ENCODE measurements around the gene KCNG4.
"Not testable (repeated sequence)": the region's sequence is repeated elsewhere in the genome, so short reads cannot be mapped to it uniquely, and the experiment has no call there.

The KCNG4 gene

DNA sequence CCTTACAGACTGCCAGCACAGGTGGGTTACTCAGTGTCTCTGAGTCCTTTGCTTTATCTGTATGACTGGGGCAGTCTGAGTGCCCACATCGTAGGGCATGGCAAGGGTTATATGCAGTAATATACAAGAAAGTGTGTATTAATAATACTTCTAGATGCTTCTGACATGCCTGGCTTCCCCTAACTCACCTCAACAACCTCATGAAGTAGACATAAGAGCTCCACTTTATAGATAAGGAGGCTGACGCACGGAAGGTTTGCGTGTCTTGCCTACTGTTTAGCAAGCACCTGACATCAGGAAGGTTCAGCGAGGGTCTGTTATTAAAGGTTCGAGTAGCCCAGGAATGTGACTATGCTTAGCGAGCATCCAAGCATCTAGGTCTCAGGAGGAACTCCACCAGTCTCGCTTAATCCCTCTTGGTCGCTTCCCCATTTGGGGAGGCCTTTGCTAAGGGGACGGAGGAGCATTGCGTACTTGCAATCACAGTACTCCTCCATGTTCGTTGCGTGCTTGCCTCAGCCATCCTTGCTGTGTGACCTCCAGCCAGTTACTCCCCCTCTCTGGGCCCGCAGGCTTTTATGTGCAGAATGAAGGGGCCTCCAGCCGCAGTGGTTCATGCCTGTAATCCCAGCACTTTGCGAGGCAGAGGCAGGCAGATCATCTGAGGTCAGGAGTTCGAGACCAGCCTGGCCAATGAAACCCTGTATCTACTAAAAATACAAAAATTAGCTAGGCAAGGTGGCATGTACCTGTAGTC lies 1.6 kb downstream of the KCNG4 start:
- in situ Hi-C loops (cut with MboI; ENCODE audit: low sequenced_read_pairs): no loop called here

DNA sequence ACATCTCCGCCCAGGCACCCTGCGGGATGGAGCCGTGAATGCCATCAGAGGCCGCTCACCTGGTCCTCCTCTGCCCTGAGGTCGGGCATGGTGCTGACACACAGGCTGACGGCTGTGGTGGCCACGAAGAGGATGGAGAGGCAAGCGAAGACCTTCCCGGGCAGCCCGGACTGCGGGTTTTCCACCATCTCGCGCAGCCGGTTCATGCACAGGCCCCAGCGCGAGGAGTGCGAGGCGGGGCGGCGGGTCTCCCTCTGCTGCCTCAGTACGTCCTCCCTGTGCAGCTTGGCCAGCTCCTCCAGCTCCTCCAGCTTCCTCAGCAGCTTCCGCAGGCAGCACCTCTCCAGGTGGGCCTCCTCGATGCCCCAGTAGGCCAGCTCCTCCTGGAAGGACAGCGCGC lies 3.1 kb downstream of the KCNG4 start:
- in situ Hi-C loops (cut with MboI; ENCODE audit: low sequenced_read_pairs): no loop called here

DNA sequence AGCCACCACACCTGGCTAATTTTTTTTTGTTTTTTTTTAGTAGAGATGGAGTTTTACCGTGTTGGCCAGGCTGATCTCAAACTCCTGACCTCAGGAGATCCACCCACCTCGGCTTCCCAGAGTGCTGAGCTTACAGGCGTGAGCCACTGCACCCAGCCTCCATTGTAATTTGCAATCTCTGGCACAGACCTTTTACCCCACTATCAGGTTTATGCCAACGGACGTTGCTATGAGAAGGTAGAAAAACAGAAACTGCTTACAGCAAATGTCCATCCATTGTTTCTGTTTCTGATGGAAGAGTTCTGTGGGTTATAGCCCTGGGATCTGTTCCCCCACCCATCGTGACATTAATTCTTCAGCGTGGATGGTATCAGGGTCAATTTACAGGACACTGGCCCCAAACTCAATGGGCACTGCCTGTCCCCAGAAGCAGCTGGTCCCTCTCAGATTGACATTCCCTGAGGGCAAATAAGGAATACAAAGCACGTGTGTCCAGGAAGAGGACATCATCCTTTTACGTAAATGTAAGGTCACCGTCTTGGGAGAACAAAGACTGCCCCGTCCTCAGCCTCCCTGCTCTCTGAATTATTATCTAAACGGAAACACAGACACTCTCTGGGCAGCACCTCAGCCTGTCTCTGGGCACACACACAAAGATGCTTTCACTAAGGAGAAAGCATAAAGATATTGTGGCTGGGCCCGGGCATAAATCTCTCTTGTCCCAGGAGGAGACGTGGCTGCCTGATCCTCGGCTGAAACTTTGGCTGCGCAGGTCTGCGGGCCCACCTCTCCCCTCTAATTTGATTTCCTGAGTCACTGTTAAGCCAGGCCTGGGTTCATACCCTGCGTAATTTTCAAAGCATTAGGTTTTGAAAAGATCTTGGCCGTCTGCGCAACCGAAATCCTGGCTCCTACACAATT lies 5.2 kb downstream of the KCNG4 start:
- in situ Hi-C loops (cut with MboI; ENCODE audit: low sequenced_read_pairs): no loop called here

DNA sequence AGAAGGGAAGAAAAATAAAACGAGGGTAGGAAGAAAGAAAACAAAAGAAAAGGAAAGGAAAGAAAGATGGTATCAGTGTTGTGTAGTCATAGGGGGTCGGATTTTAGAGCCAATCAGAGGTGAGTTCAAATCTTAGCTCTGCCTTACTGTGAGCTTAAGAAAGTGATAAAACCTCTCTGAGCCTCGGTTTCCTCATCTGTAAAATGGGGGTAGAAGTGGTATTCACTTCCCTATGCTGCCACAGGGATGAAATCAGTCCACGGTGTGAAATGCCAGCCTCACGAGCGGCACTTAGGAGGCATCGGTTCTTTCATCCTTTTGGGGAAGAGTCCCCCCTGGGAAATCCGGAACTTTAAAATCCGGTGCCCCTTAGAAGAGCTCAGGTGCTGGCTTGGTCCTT lies 6.1 kb downstream of the KCNG4 start:
- in situ Hi-C loops (cut with MboI; ENCODE audit: low sequenced_read_pairs): no loop called here

DNA sequence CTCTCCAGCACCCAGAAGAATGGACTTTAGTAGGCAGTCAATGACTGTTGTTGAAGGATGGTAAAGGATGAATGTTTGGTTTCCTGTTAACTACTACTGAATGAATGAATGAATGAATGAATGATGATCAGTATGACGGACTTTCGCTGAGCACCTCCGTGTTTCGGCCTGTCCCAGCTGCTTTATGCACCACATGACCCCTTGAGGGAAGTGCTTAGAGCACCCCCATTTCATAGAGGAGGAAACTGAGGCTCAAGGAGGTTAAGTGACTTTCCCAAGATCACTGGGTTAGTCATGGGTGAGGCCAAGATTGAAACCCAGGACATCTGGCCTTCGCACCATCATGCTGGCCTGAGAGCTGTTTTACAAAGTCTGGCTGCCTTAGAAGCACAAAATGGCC lies 6.8 kb downstream of the KCNG4 start:
- in situ Hi-C loops (cut with MboI; ENCODE audit: low sequenced_read_pairs): no loop called here

DNA sequence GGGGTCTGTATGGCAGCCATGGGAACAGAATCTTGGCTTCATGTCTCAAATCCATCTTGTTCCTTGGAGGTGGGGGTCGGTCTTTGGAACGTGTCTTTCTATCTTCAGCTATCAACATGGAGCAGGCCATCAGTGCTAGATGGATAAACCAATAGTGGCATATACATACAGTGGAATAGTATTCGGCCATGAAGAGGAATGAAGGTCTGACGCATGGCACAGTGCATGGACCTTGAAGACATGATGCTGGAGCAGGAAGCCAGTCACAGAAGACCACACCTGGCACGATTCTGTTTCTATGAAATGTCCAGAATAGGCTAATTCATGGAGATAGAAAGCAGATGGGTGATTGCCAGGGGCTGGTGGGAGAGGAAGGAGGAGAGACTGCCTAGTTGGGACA lies 7.8 kb downstream of the KCNG4 start:
- in situ Hi-C loops (cut with MboI; ENCODE audit: low sequenced_read_pairs): no loop called here

DNA sequence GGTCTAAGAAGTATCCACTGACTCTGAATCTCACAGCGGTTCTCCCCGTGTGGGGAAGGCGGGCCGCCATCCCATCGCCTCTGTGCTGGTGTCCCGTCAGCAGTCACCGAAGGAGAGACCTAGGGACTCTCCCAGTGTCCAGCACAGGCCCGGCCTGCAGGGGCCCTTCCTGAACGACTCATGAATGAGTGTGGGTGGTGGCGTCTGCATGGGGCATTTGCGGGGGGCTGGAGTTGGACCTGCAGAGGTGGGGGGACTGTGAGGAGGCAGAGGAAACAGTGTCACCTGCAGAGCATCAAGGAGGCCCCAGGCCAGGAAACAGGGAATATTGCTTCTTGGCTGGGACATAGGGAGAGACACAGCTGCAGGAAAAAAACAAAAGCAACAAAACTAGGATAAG lies 10.3 kb downstream of the KCNG4 start:
- in situ Hi-C loops (cut with MboI; ENCODE audit: low sequenced_read_pairs): no loop called here

DNA sequence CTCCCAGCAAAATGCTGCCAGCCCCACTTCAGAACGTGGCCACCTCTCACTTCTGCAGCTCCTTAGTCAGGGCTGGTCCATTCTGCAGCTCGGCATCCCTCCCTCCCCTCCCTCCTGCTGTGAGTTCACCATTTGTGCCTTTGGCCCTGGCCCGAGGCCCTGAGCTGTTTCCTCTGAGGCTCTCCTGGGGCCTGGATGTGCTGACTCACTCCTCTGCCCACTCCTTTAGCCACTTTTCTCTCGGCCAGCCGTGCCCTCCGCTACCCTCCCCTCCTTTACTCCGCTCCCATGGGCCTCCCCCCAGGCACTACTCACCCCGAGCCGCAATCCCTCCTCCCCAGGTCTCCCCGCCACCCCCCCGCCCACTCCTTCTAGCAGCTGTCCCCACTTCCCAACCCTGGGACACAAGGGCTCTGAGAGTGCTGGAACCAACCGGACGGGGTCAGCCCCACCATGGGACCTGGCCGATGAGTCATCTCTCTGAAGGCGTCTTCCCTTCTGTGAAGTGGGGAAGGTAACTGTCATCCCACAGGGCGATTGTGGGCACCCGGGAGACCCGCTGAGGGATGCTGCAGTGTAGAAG lies 11.5 kb downstream of the KCNG4 start:
- in situ Hi-C loops (cut with MboI; ENCODE audit: low sequenced_read_pairs): no loop called here

DNA sequence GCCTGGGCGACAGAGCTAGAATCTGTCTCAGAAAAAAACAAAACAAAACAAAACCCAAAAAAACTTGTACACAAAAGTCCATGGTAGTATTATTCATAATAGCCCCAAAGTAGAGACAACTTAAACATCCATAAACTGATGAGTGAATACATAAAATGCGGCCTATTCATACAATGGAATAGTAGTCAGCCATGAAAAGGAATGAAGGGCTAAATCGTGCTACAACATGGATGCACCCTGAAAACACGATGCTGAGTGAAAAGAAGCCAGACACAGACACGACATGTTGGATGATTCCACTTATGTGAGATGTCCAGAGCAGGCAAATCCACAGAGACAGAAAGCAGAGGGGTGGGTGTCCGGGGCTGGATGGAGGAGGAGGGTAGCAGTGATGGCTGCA lies 12.3 kb downstream of the KCNG4 start:
- in situ Hi-C loops (cut with MboI; ENCODE audit: low sequenced_read_pairs): no loop called here

DNA sequence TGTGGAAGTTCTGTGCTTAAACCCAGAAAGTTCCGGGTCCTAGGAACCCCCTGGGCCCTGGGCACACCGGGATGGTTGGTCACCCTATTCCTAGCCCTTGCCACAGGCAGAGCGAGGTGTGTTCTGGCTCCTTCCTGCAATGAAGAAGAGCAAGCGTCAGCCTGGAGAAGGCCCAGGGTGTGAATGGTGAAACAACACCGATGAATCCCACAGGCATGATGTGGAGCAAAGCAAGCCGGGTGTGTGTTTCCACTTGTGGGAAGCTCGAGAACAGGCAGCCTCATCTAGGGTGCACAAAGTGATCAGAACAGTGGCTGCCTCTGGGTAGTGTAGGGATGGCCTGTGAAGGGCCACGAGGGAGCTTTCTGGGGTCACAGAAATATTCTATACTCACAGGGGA lies 13.8 kb downstream of the KCNG4 start:
- in situ Hi-C loops (cut with MboI; ENCODE audit: low sequenced_read_pairs): no loop called here

DNA sequence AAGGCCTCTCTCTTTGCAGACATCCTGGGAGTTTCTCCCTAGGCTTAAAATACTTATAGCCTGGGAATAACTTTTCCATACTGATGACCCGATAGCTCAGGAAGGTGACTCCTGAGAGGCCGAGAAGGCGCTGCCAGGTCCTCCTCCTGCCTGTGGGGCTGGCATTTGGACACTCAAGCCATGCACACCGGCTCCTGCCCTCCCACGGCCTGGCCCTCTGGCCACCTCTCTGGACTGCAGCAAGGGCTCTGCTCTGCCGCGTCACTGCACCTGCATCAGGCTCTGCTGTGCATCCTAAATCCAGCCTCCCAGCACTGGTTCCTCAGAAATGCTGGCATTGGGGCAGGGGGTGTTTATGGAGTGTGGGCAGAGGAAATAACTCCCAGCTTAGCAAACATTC lies 14.2 kb downstream of the KCNG4 start:
- in situ Hi-C loops (cut with MboI; ENCODE audit: low sequenced_read_pairs): no loop called here

DNA sequence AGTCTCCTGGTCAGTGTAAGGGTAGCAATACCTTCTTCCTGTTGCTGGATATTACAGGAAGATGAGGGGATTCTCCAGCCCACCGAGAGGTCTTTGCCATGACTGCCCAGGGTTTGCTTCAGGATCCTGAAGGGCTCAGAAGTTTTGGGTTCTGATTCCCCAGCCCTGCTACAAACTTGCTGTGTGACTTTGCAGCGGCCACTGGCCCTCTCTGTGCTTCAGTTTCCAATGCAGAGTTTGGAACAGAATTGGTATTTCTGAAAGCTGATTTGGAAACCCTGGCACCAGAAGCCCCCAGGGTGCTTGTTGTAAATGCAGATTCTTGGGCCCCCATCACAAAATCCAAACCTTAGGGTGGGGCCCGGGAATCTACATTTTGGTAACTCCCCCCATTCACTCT lies 14.7 kb downstream of the KCNG4 start:
- in situ Hi-C loops (cut with MboI; ENCODE audit: low sequenced_read_pairs): no loop called here

DNA sequence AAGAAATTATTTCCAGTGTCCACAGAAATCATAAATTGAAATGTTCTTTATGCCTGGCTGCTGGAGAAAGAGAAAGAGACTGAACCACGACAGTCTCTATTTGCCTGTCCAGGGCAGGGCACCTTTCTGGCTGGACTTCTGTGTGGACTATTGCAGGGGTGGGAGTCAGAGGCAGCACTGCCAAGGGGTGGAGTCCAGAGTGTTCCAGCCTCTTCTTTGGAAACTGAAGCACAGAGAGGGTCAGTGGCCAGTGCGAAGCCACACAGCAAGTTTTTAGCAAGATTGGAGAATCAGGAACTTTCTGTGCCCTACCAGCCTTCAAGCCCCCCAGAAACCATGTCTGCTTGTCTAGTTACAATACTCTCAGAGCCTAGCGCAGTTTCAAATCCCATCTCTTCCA lies 15.3 kb downstream of the KCNG4 start:
- in situ Hi-C loops (cut with MboI; ENCODE audit: low sequenced_read_pairs): no loop called here

DNA sequence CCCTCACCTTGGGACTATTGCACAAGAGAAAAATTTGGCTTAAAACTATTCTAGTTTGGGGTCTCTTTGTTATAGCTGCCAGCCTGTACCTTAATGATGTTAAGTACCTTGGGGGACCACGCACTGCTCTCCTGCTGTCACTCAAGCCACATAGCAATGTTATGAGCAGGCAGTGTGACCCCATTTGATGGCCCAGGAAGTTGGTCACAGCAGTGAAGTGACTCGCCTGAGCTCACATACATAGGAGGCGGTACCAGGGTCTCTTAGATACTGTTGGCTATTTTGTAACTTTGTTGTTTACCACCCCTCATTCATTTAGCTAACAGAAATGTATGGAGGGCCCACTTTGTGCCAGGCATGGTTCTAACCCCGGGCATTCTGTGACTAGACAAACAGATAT lies 16.4 kb downstream of the KCNG4 start:
- in situ Hi-C loops (cut with MboI; ENCODE audit: low sequenced_read_pairs): no loop called here

DNA sequence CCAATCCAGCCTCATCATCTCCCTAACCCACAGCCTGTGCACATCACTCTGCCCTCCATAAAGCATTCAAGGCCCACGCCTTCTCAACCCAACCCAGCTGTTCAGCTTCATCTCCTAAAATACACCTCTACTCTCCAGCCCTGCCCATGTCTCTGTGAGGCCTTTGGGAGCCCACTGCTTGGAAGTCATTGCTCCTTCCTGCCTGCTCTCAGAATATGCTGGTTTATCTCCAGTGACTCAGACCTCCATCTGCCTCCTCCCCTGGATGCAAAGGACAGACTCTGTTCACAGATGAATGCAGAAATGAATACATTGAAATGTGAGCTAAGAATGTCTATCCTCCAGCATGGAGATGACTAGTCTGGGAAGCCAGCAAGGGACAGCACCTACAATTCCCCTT lies 19.0 kb downstream of the KCNG4 start:
- in situ Hi-C loops (cut with MboI; ENCODE audit: low sequenced_read_pairs): no loop called here

DNA sequence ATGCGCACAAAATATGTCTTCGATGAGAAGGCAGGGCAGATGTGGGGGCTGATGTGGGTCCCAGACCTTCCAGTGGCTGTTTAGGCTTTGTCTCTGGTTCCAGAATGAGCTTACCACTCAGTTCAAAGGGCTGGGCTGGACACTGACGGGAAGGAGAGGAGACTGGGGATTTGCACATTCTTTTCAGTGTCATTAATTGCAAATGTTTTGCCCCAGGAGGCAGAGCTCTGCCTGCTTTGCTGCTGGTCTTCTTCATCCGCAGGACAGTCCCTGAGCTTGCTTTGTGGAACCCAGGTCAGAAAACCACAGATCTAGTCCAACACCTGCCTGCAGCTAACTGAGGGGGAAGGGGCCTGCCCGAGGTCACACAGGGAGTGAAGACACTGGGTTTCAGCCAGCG lies 20.9 kb downstream of the KCNG4 start:
- in situ Hi-C loops (cut with MboI; ENCODE audit: low sequenced_read_pairs): no loop called here

DNA sequence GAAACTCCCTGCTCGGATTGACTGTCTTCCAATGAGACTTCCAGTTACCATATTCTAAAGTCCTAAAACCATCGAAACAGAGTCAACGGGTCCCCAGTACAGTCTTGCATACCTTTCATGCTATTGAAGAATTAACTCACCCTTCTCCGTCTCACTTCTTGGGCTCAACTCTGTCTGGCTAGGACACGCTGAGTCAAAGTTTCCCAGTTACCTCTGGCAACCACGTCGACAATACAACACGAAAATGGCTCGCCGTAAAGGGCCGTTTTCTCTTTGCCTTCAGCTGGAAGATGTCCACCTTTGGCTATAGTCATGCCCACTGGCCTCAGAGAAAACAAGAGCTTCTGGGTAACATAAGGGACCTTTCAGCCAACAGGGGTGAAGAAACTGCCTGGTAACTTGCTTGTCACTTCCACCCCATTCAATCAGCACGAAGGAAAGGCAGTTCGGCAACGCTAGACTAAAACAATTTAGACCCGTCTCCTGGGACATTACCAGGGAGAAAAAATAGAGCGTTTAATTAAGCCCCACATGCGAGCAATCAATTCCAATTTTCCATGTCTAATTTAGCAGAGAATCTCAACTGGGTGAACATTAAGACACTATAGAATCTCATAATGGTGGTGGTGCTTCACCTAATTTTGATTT lies 21.5 kb downstream of the KCNG4 start:
- in situ Hi-C loops (cut with MboI; ENCODE audit: low sequenced_read_pairs): no loop called here

DNA sequence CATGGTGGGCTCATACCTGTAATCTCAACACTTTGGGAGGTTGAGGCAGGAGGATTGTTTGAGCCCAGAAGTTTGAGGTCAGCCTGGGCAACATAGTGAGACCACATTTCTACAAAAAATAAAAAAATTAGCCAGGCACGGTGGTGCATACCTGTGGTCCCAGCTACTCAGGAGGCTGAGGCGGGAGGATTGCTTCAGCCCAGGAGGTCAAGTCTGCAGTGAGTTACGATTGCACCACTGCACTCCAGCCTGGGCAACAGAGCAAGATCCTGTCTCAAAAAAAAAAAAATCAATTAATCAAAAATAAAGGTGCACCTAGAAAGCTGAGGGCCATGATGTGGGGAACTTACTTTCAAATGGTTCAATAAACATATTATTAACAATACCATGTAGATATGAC lies 23.7 kb downstream of the KCNG4 start:
- in situ Hi-C loops (cut with MboI; ENCODE audit: low sequenced_read_pairs): not testable (repeated sequence)

DNA sequence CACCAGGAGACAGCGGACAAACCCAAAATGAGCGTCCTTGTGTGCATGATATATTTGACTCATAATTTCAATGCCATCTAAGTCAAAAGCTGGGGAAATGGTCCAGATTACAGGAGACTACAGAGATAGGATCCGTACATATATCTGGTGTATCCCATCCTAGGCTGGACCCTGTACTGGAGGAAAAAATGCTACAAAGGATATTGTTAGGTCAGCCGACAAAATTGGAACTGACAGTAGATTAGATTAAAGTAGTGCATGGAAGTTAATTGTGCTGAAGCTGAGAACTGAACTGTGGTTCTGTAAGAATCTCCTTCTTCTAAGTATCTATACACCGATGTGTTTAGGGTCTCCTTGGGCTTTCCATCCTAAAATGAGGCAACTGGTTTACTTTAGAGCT lies 24.3 kb downstream of the KCNG4 start:
- in situ Hi-C loops (cut with MboI; ENCODE audit: low sequenced_read_pairs): no loop called here

DNA sequence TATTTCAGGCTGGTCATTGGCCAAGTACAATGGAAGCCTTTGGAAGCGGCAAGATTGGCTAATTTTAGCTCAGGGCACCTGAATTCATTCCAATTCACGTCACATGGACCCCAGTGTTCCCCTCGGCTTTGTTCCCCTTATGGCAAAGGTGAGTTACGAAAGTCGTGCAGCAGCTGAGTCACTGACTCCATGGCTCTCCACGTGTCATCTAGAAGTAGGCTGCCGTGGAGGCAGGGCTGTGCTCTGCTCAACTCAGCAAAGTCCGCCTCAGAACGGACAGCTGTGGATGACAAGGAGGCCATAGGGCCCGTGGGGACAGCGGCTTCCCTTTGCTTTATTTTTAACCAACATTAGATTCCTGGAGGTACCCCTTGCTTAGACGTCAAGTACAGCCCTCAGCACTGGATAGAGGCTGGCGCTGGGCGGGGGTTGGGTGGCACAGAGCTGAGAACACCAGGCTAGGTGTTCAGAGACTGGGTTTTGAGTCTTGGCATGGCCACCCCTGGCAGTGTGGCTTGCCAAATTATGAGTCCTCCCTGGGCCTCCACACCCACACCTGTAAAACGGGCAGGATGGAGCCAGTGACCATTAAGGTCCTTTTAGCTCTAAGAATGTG lies 25.3 kb downstream of the KCNG4 start:
- in situ Hi-C loops (cut with MboI; ENCODE audit: low sequenced_read_pairs): no loop called here

DNA sequence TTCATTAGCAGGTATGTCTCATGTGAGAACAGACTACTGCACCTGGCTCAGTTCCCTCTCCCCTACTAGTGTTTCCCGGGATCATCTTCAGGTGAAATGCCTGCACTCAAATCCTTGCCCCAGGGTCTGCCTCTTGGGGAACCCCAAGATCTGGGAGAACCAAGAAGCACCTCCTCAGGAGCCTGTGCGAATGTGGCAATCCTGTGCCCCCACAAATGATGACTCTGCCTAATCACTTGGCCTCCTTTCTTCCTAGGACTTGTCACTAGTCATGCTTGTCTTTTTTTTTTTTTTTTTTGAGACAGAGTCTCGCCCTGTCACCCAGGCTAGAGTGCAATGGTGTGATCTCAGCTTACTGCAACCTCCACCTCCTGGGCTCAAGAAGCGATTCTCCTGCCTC lies 27.2 kb downstream of the KCNG4 start:
- in situ Hi-C loops (cut with MboI; ENCODE audit: low sequenced_read_pairs): no loop called here
